Pulmonary artery endothelial cell (primary cell): ENCODE measurements around the gene COQ2. TPM values are rescaled to one million over a fixed set of nuclear protein-coding genes. Genes with fewer than 3 reads are reported as not detected.
"Not testable (repeated sequence)": the region's sequence is repeated elsewhere in the genome, so short reads cannot be mapped to it uniquely, and the experiment has no call there.

ENCODE experiments used
- DNase-seq: peaks from one replicate; pipeline ENCODE4 v3.0.0-alpha.2; 2011; ENCODE audit warnings: low read depth, low spot score
- total RNA-seq: library from RNA; depleted of rRNA; stranded (reverse); fragments of >200 nt; gene quantifications from 2 replicates; pipeline ENCODE4 v1.2.3, GENCODE V29; 2014

Gene COQ2
- total RNA-seq, 1 donor from 2014 or later: 18.6 TPM

- peak; percentile 17 for DNase-seq
These were observed 433 bp upstream of the COQ2 start for GRCh38 chr4:83285055-83285407.

GRCh38 chr4:83283181-83283580, 1.4 kb downstream of the COQ2 start:
- no peak for DNase-seq

GRCh38 chr4:83282049-83282535, 2.5 kb downstream of the COQ2 start:
- DNase-seq: no peak

GRCh38 chr4:83281307-83281706, 3.3 kb downstream of the COQ2 start:
- no peak for DNase-seq

- no peak for DNase-seq
These were observed 8.1 kb downstream of the COQ2 start for GRCh38 chr4:83276299-83277040.

GRCh38 chr4:83273926-83274325, 10.7 kb downstream of the COQ2 start:
- DNase-seq: not testable (repeated sequence)

GRCh38 chr4:83272900-83273299, 11.7 kb downstream of the COQ2 start:
- DNase-seq: no peak

GRCh38 chr4:83269256-83269655, 15.3 kb downstream of the COQ2 start:
- DNase-seq: no peak

- no peak for DNase-seq
These were observed 16.1 kb downstream of the COQ2 start for GRCh38 chr4:83268491-83268890.

GRCh38 chr4:83267830-83268475, 16.6 kb downstream of the COQ2 start:
- DNase-seq: no peak

GRCh38 chr4:83267121-83267829, 17.3 kb downstream of the COQ2 start:
- DNase-seq: no peak

GRCh38 chr4:83266689-83267088, 17.9 kb downstream of the COQ2 start:
- no peak for DNase-seq

GRCh38 chr4:83263106-83263505, 21.5 kb downstream of the COQ2 start:
- DNase-seq: no peak

- no peak for DNase-seq
These were observed 21.9 kb downstream of the COQ2 start for GRCh38 chr4:83262682-83263081.

GRCh38 chr4:83261307-83261706, 23.3 kb downstream of the COQ2 start:
- DNase-seq: no peak

GRCh38 chr4:83259586-83259985, 25.0 kb downstream of the COQ2 start:
- DNase-seq: no peak

- DNase-seq: no peak
These were observed 26.1 kb downstream of the COQ2 start for GRCh38 chr4:83258461-83258860.

- no peak for DNase-seq
These were observed 26.8 kb downstream of the COQ2 start for GRCh38 chr4:83257811-83258210.

- DNase-seq: peak; percentile 87
These were observed 29.0 kb downstream of the COQ2 start for GRCh38 chr4:83255584-83255983.

- peak; percentile 57 for DNase-seq
These were observed 31.7 kb downstream of the COQ2 start for GRCh38 chr4:83252782-83253405.

- no peak for DNase-seq
These were observed 33.2 kb downstream of the COQ2 start for GRCh38 chr4:83251447-83251830.
